ENCODE data around the gene AURKA. TPM values are rescaled to one million over a fixed set of nuclear protein-coding genes. Genes with fewer than 3 reads are reported as not detected.

The AURKA gene
- total and polyA plus RNA-seq, 9 of the 15 experiments (the other 6 are each of a cell fraction or from before 2014, with no cell fraction given), result 72.7 to 162 (median 113) TPM

- TF ChIP-seq SREBF2 (CRISPR knock-in tag; IDR thresholded peaks at IDR 0.05), result no peak
- TF ChIP-seq GATAD2B (IDR thresholded peaks at IDR 0.05; ENCODE audit: borderline replicate concordance), result no peak
- TF ChIP-seq ZNF75A (CRISPR knock-in tag; IDR thresholded peaks at IDR 0.05), result no peak
- no peak for TF ChIP-seq ZNF277 (CRISPR knock-in tag; IDR thresholded peaks at IDR 0.05; ENCODE audit: borderline replicate concordance)
- TF ChIP-seq ZFP91 (CRISPR knock-in tag; IDR thresholded peaks at IDR 0.05), result no peak
- TF ChIP-seq, protein P1, sequence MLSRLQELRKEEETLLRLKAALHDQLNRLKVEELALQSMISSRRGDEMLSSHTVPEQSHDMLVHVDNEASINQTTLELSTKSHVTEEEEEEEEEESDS (CRISPR knock-in tag; IDR thresholded peaks at IDR 0.05), result no peak
- no peak for TF ChIP-seq FOXM1 (IDR thresholded peaks at IDR 0.05; ENCODE audit: low read depth)
- TF ChIP-seq FOXM1 (CRISPR knock-in tag; IDR thresholded peaks at IDR 0.05; ENCODE audit: low read depth), result no peak
- TF ChIP-seq ZBTB7A (IDR thresholded peaks at IDR 0.05; ENCODE audit: borderline replicate concordance, control insufficient read depth, low read depth, low read length), result no peak
- TF ChIP-seq, protein P2, sequence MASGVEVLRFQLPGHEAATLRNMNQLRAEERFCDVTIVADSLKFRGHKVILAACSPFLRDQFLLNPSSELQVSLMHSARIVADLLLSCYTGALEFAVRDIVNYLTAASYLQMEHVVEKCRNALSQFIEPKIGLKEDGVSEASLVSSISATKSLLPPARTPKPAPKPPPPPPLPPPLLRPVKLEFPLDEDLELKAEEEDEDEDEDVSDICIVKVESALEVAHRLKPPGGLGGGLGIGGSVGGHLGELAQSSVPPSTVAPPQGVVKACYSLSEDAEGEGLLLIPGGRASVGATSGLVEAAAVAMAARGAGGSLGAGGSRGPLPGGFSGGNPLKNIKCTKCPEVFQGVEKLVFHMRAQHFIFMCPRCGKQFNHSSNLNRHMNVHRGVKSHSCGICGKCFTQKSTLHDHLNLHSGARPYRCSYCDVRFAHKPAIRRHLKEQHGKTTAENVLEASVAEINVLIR (CRISPR knock-in tag; IDR thresholded peaks at IDR 0.05), result no peak
- no peak for TF ChIP-seq HNRNPLL (IDR thresholded peaks at IDR 0.05; ENCODE audit: low read depth, low read length, poor library complexity, severe bottlenecking)
- TF ChIP-seq, protein P3, sequence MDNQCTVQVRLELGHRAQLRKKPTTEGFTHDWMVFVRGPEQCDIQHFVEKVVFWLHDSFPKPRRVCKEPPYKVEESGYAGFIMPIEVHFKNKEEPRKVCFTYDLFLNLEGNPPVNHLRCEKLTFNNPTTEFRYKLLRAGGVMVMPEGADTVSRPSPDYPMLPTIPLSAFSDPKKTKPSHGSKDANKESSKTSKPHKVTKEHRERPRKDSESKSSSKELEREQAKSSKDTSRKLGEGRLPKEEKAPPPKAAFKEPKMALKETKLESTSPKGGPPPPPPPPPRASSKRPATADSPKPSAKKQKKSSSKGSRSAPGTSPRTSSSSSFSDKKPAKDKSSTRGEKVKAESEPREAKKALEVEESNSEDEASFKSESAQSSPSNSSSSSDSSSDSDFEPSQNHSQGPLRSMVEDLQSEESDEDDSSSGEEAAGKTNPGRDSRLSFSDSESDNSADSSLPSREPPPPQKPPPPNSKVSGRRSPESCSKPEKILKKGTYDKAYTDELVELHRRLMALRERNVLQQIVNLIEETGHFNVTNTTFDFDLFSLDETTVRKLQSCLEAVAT (IDR thresholded peaks at IDR 0.05), result no peak
- TF ChIP-seq ZKSCAN8 (CRISPR knock-in tag; IDR thresholded peaks at IDR 0.05), result no peak
- no peak for TF ChIP-seq HCFC1 (IDR thresholded peaks at IDR 0.05; ENCODE audit: low read depth, low read length)
- H4K20me1 ChIP-seq (replicated peaks; ENCODE audit: control insufficient read depth, insufficient read depth, low read length), result no peaks in the 10 kb centered on the region
- H3K4me2 ChIP-seq (ENCODE audit: insufficient read depth, low read length), result no peak overlapping the region
- ChIA-PET POLR2A (interaction anchor here (0.6 to 1.0 kb wide), 2 partner anchors 8 to 33 kb away, joined by 3 to 4 read pairs; no protein-coding TSS in a partner anchor), CTCF (ENCODE audit: low intra/inter-chr PET ratio) (no interaction called here)
- H3K4me1 ChIP-seq (replicated peaks in 1 of 2; ENCODE audit: control insufficient read depth in 2 of 2, insufficient read depth in 2 of 2, low read length in 2 of 2), result peaks cover 0 to 6% of the 10 kb centered on the region in 2 experiments; a peak in 2 of 5 replicates
- no peaks in the 10 kb centered on the region for H3K36me3 ChIP-seq (ENCODE audit: control insufficient read depth, insufficient read depth, low read length)
- peaks cover 4 to 27% of the 10 kb centered on the region in 2 experiments; a peak in 3 of 5 replicates for H3K27me3 ChIP-seq (ENCODE audit: control insufficient read depth in 2 of 2, insufficient read depth in 2 of 2, low read length in 2 of 2)
- no peaks in the 10 kb centered on the region for H3K9me1 ChIP-seq (ENCODE audit: control insufficient read depth, insufficient read depth, low read length)
- H3K27ac ChIP-seq (ENCODE audit: extremely low read depth, low read depth, low read length), result no peak overlapping the region
- intact Hi-C loops (cut with micrococcal nuclease) (loop anchor here (2.0 to 5.0 kb wide), 2 partner anchors 231 to 1697 kb away; no protein-coding TSS in a partner anchor), in situ Hi-C loops (cut with MboI) (loop anchor here (10.0 kb wide), 2 partner anchors 91 to 1661 kb away; no protein-coding TSS in a partner anchor)
- no TSS peak for BruUV-seq (replicated peaks)
- no peak overlapping the region for H3K4me3 ChIP-seq
- 0% methylated on average over 7 of the region's 8 CpGs for WGBS (ENCODE audit: insufficient coverage, low coverage, missing lambda C conversion rate)
- H3K79me2 ChIP-seq (ENCODE audit: control insufficient read depth, insufficient read depth, low read length), result no peaks in the 10 kb centered on the region
- DNase-seq (ENCODE audit: extremely low read depth in 1 of 4, low spot score in 3 of 4) (no peak), FAIRE-seq (no peak), ATAC-seq (no peak)
- no peaks in the 10 kb centered on the region for H3K9me3 ChIP-seq (replicated peaks; ENCODE audit: control insufficient read depth, insufficient read depth, low read depth, low read length)
- no peak overlapping the region for H3K9ac ChIP-seq (ENCODE audit: insufficient read depth in 1 of 2, low read depth in 2 of 2, low read length in 2 of 2)
- no peak overlapping the region for H2AFZ ChIP-seq (ENCODE audit: low read depth, low read length)
These were observed 46.1 kb downstream of the AURKA start for GRCh38 chr20:56345911-56346310.

All from K562 (cell line).